Left hindlimb (tissue), 1 donor: ENCODE data around the gene POU1F1.
A peak's percentile ranks its signal among the peaks of the same experiment; 100 is the strongest.
"Not testable (repeated sequence)": the region's sequence is repeated elsewhere in the genome, so short reads cannot be mapped to it uniquely, and the experiment has no call there.

Experiments
- DNase-seq: peaks from one replicate; pipeline ENCODE4 v3.0.0-alpha.2; 2018

The POU1F1 gene

DNA sequence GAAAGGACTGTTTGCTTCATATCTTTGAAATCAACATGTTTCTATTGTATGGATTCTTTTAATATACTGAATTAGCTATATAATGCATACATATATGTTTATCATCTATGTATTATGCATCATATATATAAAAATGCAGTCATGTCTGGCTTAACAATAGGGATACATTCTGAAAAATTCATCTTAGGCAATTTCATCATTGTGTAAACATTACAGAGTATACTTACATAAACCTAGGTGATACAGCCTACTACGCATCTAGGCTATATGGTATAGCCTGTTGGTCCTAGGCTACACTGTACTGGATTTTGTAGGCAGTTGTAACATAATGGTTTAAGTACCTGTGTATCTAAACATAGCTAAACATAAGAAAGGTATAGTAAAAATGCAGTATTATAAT lies 27.6 kb downstream of the POU1F1 start:
- DNase-seq, result no peak

DNA sequence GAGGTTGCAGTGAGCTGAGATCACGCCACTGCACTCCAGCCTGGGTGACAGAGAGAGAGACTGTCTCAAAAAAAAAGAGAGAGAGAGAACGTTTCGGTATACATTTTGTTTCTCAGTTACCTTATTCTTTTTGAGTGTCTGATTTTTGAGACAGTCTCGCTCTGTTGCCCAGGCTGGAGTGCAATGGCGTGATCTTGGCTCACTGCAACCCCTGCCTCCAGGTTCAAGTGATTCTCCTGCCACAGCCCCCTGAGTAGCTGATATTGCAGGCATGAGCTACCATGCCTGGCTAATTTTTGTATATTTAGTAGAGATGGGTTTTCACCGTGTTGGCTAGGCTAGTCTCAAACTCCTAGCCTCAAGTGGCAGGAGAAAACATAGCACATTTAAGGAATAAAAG lies 28.2 kb downstream of the POU1F1 start:
- not testable (repeated sequence) for DNase-seq

DNA sequence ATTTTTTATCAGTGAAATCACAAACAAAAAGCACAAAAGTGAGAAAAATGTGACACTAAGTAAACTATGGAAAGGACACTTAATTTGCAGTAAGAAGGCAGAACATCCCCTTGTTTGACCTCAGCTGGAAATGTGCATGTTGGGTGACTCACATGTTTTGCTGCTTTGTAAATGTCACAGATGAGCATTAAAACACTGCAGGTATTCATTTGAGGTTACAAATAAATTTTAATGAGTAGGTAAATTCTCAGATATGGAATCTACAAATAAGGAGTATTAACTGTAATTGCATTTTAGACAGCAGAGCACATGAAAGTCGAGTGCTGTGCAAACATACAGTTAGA lies 29.0 kb downstream of the POU1F1 start:
- DNase-seq, result no peak

DNA sequence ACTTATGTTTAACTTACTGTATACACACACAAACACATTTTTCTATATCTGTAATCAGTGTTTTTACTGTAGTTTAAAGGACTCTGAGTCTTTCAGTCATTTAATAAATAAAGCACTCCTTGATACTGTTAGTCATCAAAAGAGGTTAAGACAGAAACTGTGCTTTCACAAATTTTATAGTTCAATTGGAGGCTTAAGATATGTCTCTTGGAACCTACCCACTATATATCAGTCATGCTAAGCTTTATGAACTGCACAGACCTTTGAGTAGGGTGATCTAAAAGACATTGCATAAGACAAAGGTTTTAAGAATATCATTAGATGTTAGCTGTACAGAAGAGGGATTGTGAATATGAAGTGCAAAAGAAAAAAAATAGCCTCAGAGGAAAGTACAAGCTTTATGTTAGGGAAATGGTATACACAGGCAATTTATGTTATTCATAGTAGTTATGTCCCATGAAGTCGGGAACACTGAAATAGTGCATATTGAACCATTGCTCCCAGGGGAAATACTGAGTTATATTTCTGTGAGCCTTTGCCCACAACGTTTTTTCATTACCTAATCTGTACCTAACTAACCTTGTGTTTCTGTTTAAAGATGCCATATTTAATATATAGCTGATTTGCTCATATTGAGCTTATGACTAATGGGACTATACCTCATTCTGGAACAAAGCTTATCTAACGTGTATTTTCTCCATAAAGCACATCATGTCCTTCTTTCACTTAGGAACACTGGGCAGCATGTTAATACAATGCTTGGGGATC lies 29.5 kb downstream of the POU1F1 start:
- DNase-seq, result no peak

DNA sequence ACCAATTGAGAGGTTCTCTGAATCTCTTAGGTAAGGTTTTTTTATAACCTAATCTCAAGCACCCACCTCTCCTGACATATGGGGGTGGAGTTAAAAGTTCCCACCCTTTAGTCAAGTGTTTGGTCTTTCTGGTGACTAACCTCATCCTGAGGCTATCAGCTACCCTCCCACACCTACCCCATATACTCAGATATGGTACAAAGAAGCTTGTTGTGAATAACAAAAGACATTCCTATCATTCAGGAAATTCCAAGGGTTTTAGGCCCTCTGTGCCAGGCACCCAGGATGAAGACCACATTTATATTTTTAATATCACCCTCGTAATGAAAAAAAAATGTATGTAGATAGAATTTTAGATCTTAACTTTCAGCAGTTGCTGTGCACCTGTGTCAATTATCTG lies 40.3 kb downstream of the POU1F1 start:
- no peak for DNase-seq

DNA sequence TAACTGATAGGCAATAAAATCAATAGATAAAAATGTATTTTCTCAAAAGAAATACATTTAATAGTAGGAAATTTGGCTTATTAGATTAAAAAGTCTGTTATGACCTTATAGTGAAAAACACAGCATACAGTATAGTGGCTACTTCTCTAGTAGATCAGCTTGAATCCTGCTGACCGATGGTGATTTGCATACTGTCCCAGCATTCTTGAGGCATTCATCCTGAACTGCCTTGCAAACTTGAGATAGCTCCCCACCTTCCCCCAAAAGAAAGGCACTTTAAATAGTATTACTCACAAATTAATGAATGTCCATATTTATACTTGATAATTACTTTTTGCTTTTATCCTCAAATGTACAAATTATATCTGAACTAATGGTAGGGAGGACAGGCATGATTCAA lies 42.6 kb downstream of the POU1F1 start:
- no peak for DNase-seq

DNA sequence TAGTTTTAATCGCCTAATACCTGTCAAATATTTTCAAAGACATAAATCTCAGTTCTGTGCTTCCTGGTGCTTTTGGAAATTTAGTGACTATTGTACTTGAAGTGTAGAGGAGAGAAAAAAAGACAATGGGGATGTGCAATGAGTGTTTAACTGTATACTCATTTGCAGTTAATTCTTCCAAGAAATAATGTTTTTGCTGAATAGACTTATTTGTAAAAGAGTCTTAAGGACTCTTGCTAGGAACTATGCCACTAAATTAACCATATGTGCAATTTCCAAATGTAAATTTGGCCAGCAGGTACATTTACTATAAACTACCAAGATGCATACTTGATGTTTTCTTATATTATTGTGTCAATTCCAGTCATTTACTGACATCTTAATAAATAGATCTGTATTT lies 47.3 kb downstream of the POU1F1 start:
- DNase-seq, result no peak

DNA sequence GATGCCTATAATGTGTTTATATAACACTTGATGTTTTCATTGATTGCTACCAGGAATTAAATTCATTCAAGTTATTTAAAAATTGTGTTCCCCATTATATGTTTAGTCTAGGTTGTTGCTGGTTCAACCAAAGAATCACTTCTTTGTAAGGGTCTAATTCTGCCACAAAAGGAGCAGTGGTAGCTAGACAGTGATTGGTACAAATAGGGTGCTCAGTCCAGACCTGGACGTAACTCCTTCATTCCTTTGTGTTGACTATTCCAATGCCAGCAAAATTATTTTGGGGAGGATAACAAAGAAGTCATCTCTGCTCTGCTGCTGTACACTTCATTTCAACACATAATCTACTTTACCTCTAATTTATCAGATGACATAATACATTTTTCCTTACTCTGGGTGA lies 48.1 kb downstream of the POU1F1 start:
- DNase-seq, result no peak

DNA sequence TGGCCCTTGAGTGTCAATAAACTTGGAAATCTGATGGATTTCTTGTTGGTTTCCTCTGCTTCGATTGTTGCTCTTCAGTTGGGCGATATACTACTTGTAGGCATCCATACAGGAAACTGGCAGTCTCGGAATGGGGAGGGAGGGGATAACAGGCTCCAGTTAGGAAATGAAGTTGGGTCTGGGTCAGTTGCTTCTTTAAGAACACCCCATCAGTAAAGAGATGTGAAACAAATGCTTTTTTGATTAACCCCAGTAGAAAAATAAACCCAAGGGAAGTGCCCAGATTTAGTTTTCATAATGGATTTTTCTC lies 48.6 kb downstream of the POU1F1 start:
- no peak for DNase-seq

DNA sequence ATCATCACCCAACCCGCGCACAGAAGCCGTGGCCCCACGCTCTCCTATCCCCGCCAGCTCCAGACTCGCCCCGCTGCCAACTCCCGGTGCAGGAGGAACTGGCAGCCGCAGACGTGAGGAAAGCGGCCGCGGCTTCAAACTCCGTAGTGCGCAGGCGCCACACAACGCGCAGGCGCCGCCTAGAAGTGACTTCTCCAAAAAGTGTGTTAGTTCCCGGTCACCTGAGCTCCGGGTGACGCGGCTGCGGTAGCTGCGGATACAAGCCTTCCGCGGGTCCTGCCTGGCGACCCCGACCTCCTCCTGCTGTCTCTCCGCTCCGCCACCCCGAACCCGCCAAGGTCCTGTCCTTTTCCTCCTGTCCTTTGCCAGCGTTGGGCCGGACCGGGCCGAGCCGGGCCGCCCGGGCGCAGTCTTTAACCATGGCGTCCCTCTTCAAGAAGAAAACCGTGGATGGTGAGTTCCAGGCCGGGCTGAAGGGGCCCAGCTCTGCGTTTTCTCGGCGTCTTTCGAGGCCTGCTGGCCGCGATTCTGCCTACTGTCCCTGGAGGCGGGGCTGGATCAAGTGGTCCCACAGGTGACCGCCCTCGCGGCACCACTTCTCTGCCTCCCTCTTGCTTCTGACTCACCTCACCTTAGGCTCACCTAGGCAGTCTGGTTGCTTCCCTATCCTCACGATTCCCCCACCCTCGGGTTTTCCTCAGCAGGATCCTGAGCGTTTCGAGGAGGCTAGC lies 49.1 kb downstream of the POU1F1 start, which contains the start of gene CHMP2B:
CHMP2B (plus strand) TSS at position 206 of the 731 bp plus-strand sequence; CDS start at position 420, 214 bp downstream.
- DNase-seq, result peak; percentile 94

DNA sequence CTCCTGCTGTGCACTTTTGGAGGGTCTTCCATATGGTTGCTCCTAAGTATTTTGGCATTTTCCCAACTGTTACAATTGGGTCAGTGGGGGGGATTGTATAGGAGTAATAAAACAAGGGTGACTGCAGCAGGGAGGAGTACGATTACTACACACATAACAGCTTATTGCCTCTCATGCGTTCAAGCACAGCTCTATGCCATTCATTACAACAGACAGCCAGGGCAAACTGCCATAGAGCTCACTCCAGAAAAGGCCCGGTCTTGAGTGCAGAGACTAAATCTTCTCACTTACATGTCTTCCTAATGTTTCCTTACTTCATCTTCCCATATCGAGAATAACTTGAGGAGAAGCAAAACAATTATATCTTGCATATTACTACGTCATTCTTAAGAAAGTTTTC lies 50.7 kb downstream of the POU1F1 start:
- no peak for DNase-seq

DNA sequence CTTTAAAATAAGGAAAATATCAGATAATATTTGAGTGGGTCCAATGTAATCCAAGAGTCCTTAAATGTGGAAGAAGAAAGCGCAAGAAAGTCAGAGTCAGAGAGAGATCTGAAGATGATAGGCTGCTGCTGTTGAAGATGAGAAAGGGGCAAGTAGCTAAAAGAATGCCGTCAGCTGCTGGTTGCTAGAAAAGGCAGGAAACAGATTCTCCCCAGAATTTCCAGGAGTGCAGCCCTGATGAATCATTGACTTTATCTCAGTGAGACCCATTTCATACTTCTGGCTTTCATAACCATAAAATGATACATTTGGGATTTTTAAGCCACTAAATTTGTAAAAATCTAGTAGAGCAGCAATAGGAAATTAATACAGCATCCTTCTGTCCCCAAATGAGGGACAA lies 56.8 kb downstream of the POU1F1 start:
- no peak for DNase-seq

DNA sequence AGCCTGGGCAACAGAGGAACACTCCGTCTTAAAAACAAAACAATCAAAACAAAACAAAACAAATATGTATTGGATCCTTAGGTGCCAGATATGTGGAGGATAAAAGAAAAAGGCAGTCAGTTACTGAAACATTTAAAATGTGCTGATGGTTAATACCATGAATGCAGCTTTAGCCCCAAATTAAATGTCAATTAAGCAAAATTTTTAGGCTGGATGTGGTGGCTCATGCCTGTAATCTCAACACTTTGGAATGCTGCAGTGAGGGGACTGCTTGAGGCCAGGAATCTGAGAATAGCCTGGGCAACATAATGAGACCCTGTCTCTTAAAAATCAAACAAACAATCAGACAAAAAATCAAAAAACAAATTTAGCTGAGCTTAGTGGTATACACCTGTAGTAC lies 57.8 kb downstream of the POU1F1 start:
- no peak for DNase-seq
